ENCODE data around the gene WDR72.
"Not testable (repeated sequence)": the region's sequence is repeated elsewhere in the genome, so short reads cannot be mapped to it uniquely, and the experiment has no call there.

The WDR72 gene

GRCh38 chr15:53759411-53759931, at the start of gene WDR72:
Gene WDR72, minus strand, starts transcription at chr15:53759663. Its CDS starts 26,514 bp downstream, at chr15:53733149.
- no peak for DNase-seq

GRCh38 chr15:53808058-53808706, 48.7 kb upstream of the WDR72 start:
- DNase-seq = peak; percentile 27

GRCh38 chr15:53807501-53807900, 48.0 kb upstream of the WDR72 start:
- no peak for DNase-seq

- no peak for DNase-seq
These were observed 43.2 kb upstream of the WDR72 start for GRCh38 chr15:53802672-53803071.

GRCh38 chr15:53791581-53791980, 32.1 kb upstream of the WDR72 start:
- DNase-seq = no peak

- DNase-seq = no peak
These were observed 30.4 kb upstream of the WDR72 start for GRCh38 chr15:53789654-53790375.

GRCh38 chr15:53786401-53786800, 26.9 kb upstream of the WDR72 start:
- DNase-seq = no peak

- not testable (repeated sequence) for DNase-seq
These were observed 25.8 kb upstream of the WDR72 start for GRCh38 chr15:53785241-53785640.

- no peak for DNase-seq
These were observed 3.5 kb upstream of the WDR72 start for GRCh38 chr15:53762916-53763315.

GRCh38 chr15:53758412-53758811, 1.1 kb downstream of the WDR72 start:
- peak; percentile 5 for DNase-seq

- DNase-seq = no peak
These were observed 1.6 kb downstream of the WDR72 start for GRCh38 chr15:53757906-53758305.

- no peak for DNase-seq
These were observed 5.7 kb downstream of the WDR72 start for GRCh38 chr15:53753813-53754212.

GRCh38 chr15:53752406-53752805, 7.1 kb downstream of the WDR72 start:
- no peak for DNase-seq

- no peak for DNase-seq
These were observed 11.9 kb downstream of the WDR72 start for GRCh38 chr15:53747501-53748068.

GRCh38 chr15:53746101-53746500, 13.4 kb downstream of the WDR72 start:
- DNase-seq = no peak

- no peak for DNase-seq
These were observed 19.8 kb downstream of the WDR72 start for GRCh38 chr15:53739651-53740050.

- no peak for DNase-seq
These were observed 20.3 kb downstream of the WDR72 start for GRCh38 chr15:53739187-53739586.

- DNase-seq = no peak
These were observed 38.0 kb downstream of the WDR72 start for GRCh38 chr15:53721334-53722087.

GRCh38 chr15:53716909-53717876, 42.3 kb downstream of the WDR72 start:
- DNase-seq = peak; percentile 27

- DNase-seq = no peak
These were observed 46.2 kb downstream of the WDR72 start for GRCh38 chr15:53713218-53713617.

GRCh38 chr15:53710906-53711305, 48.6 kb downstream of the WDR72 start:
- DNase-seq = no peak

- DNase-seq = no peak
These were observed 49.6 kb downstream of the WDR72 start for GRCh38 chr15:53709821-53710220.
